Spleen (tissue), 7 donors: ENCODE data around the gene TSPAN9.

Experiments
- CTCF ChIP-seq, 11 experiments: fragments of 200-600 bp in 7 of 11; fragments of 450-650 bp in 4 of 11; sonication (generic) in 4 of 11; IDR thresholded peaks in 8 of 11; conservative IDR thresholded peaks in 3 of 11; 1 replicate in 7 of 11; 2 replicates in 4 of 11; pipeline versions ENCODE4 v1.4.0 to v1.8.0; 2016 to 2021; ENCODE audit warnings: antibody characterized with exemption in 11 of 11, inconsistent platforms in 4 of 11, mild to moderate bottlenecking in 1 of 11
- POLR2A ChIP-seq, 3 donors: fragments of 450-650 bp; IDR thresholded peaks; one replicate each; pipeline ENCODE4 v1.5.1; 2017; ENCODE audit warnings: antibody characterized with exemption in 3 of 3, mild to moderate bottlenecking in 1 of 3
- POLR2AphosphoS5 ChIP-seq, 3 donors: sonication (generic); formaldehyde crosslinking; IDR thresholded peaks; one replicate each; pipeline ENCODE4 v1.5.1; 2017; ENCODE audit warnings: antibody characterized with exemption in 3 of 3
- donor health status: DM: no; HTN: no; CAD: no; lungs with moderate emphysema.
- donor health status: DM: no; HTN: no; CAD: no.
- donor health status: DM: no; HTN: no; CAD: no.

- TF ChIP-seq CTCF (IDR thresholded peaks at IDR 0.05 in 8 of 11, conservative IDR thresholded peaks at IDR 0.05 in 3 of 11) (no peak), POLR2A (IDR thresholded peaks at IDR 0.05) (no peak), POLR2AphosphoS5 (IDR thresholded peaks at IDR 0.05) (no peak)
Observed at GRCh38 chr12:3335078-3335487, 257.9 kb downstream of the TSPAN9 start.
